Ecto neural progenitor cell (in vitro differentiated cells): ENCODE data around the gene LATS2.
A peak's percentile ranks its signal among the peaks of the same experiment; 100 is the strongest.
"Not testable (repeated sequence)": the region's sequence is repeated elsewhere in the genome, so short reads cannot be mapped to it uniquely, and the experiment has no call there.

ENCODE experiments used
- DNase-seq: peaks from one replicate; pipeline ENCODE4 v3.0.0-alpha.2; 2018; ENCODE audit warnings: low spot score

Gene LATS2

DNA sequence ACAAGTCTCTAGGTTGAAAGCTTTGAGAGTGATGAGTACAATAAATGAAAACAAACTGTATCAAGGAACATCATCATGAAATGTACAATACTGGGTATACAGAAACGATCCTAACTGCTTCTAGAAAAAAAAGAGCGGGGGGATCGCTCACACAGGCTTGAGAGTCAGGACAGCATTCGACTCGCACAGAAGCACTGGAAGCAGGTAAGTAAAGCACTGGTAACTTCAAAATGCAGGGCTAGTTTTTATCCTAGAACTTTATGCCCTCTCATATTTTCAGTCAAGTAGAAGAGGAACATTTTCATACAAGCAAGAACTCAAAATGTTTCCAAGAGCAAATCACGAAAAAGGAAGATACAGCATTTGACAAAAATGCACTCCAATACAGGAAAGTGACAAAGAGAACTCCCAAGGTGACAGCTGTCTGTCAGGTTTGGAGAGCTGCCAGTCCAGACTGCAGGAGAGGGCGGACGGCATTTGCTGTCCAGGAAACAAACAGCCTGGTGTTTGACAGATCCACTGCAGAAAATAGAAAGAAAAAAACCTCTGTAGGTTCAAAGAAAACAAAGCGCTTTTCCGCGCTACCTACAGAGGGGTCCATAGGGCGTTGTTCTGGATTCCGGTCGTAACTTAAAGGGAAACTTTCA is 100.6 kb downstream of the LATS2 start:
- no peak for DNase-seq

DNA sequence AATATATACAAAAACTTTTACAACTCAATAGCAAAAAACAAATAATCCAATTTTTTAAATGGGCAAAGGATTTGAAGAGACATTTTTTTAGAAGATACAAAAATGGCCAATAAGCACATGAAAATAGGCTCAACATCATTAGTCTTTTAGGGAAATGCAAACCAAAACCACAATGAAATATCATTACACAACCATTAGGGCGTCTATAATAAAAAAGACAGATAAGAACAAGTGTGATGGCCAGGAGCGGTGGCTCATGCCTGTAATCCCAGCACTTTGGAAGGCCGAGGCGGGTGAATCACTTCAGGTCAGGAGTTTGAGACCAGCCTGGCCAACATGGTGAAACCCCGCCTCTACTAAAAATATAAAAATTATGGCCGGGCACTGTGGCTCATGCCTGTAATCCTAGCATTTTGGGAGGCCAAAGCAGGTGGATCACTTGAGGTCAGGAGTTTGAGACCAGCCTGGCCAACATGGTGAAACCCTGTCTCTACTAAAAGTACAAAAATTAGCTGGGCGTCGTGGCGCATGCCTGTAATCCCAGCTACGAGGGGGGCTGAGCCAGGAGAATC is 104.3 kb downstream of the LATS2 start:
- not testable (repeated sequence) for DNase-seq

DNA sequence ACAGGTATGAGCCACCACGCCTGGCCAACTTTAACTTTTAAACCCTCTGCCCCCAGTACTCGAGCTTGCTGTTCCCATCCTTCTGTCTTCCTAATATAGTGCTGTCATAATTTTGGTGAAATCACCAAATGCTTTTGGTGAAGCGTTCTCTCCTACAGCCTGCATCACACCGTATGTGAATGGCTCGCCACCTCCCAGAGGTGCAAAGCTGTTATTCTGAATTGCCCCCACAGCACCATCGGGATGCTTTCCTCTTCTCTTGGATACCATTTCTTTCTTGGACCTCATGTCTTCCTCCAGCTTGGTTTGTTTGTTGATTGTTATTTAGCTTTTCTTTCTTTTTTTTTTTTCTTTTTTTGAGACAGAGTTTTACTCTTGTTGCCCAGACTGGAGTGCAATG is 105.9 kb downstream of the LATS2 start:
- DNase-seq, result no peak

DNA sequence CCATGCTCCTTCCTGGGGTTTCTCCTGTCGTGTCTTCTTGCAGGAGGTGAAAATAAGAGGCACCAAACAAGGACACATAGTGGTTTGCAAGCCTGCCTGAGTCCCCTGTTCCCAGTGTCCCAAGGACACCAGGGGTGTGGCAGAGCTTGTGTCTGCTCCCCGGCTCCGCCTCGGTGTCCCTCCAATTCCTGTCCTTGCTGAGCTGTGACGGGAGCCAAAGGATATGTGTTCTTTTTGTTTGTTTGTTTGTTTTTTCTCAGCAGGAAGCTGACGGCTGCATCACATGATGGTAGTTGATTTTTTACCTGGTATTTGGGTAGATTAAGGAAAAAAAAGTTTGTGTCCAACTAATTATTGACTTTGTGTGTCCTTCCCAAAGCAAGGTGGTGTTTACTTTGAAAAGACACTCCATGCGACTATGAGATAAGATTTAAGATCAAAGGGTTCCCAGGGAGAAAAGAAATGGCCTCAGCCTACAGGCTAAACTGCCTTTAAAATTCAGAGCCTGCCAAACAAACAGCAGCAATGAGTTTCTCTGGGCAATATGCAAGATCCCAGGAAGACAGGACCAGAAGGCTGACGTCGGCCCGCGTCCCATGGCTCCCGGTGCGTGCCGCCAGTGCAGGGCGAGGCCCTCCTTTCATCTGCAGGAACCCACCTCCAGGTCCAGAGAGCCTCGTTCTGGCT is 108.0 kb downstream of the LATS2 start:
- DNase-seq, result no peak

DNA sequence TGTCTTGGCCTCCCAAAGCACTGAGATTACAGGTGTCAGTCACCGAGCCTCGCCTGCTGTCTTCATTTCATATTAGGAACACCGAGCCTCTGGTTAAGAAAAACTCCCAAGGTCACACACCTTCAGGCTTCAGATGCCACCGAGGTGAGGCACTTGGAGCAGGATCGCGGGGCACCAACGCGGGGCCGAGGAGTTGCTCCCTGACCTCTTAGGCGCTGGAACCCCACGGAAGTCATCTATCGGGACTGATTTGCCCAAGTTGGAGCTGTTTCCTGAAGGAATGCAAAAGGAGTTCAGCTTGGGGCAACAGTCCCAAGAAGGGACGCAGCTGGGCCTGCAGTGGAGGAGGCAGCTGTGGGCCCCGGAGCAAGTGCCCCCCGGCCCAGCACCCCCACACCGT is 108.5 kb downstream of the LATS2 start:
- no peak for DNase-seq

DNA sequence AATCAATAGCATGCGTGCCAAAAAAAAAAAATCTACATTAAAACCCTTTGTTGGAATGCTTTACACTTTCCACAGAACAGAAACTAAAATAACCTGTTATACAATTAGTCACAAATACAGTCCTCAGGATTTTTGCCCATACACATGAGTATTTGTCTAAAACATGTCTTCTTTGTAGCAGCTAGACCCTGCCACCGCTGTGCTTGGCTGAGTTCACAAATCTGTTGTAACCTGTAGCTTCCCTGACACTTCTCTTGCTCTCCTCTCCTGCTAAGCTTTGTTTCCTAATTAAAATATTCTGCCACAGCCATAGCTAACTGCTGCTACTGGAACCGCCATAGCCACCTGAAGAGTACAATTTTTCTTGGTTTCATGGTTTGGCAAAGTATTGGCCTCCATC is 113.4 kb downstream of the LATS2 start:
- not testable (repeated sequence) for DNase-seq

DNA sequence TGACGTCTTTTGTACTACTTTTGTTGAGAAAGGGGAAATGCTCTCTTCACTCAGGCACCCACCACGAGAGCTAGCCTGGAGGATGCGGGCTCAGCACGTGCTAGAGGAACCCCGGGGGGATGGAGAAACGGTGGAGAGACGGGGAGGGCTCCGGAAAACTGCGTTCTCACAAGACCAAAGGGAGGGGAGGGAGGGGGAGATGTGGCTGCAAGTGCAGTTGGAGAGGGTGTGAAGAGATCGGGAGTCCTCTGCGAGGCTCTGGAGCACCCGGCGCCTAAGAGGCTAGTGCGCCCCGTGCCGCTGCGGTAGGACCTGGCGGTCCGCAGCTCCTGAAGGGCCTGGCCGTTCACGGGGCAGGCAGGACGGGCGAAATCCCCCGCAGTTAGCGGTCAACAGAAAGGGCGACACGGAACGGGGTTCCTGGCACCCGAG is 115.4 kb downstream of the LATS2 start:
- no peak for DNase-seq

DNA sequence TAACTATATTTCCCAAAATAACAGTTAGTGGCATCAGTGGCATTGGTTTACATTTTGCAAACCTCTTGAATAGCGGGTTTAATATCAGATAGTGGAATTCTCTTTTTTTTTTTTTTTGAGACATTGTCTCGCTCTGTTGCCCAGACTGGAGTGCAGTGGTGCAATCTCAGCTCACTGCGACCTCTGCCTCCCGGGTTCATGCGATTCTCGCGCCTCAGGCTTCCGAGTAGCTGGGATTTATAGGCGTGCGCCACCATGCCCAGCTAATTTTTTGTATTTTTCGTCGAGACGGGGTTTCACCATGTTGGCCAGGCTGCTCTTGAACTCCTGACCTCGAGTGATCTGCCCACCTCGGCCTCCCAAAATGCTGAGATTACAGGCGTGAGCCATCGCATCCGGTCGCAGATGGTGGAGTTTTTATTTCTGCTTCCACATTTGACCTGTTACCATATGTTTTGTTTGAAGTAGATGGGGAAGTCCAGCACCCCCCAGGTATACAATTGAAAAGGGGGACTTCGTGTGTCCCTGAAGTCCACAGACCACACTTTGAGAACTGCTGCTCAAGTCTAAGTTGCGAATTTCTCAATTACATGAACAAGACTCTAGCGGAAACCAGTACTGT is 118.3 kb downstream of the LATS2 start:
- no peak for DNase-seq

DNA sequence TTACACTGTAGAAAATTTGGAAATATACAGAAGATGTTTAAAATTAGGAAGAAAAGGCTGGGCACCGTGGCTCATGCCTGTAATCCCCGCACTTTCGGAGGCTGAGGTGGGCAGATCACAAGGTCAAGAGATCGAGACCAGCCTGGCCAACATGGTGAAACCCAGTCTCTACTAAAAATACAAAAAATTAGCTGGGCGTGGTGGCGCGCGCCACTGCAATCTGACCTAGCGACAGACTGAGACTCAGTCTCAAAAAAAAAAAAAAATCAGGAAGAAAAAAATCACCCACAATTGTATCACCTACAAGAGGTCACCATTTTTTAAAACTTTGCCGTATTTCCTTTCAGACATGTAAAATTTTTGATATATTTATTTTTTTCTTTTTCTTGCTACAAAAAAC is 120.9 kb downstream of the LATS2 start:
- not testable (repeated sequence) for DNase-seq

DNA sequence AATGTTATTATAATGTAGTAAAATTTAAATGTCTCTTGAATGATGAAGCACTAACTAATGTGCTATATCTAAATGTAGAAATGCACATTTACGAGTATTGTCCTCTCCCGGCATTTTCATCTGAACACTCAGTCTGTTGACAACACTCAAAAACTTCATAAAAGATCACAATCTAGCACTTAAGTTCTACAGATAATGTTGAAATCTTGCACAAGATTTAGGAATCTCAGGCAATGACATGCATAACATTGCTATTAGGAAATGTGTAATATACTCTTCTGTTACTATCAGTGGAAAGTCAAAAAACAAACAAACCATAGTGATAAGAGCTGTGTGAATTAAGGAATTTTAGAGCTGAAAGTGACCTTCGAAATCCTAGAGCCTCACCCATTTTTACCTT is 121.3 kb downstream of the LATS2 start:
- no peak for DNase-seq

DNA sequence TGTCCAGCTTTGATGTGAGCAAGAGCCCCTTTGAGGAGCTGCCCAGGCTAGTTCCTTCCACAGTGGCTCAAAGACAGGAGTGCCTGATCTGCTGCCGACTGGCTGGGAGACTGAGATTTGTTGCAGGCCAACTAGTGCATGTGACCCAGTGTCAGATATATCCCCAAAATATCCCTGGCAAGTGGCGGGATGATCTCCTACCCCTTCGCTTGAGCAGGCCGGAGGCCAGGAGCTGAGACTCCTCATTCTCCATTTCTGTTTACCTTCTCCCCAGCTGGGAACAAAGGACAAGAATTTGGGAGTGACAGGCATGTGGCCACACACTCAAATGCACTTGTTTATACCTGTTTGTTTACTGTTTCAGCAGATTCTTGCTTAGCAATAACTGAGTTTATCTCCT is 121.7 kb downstream of the LATS2 start:
- DNase-seq, result no peak

DNA sequence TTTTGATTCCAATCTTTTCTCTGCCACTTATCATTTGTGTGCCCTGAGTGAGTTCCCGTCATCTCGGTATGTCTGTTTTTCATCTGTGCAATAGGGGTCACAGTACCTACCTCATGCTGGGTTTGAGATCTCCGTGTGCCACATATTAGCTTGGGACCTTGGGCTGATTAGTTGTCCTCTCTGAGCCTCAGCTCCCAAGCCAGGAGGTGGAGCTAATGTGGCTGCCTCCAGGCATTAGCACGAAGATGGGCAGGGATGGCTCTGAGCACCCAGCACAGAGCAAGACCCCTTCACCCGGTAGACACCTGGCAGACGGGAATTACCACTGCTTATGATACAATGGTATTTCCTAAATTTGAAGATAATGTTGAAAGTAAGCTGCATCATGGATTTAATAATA is 123.1 kb downstream of the LATS2 start:
- no peak for DNase-seq

DNA sequence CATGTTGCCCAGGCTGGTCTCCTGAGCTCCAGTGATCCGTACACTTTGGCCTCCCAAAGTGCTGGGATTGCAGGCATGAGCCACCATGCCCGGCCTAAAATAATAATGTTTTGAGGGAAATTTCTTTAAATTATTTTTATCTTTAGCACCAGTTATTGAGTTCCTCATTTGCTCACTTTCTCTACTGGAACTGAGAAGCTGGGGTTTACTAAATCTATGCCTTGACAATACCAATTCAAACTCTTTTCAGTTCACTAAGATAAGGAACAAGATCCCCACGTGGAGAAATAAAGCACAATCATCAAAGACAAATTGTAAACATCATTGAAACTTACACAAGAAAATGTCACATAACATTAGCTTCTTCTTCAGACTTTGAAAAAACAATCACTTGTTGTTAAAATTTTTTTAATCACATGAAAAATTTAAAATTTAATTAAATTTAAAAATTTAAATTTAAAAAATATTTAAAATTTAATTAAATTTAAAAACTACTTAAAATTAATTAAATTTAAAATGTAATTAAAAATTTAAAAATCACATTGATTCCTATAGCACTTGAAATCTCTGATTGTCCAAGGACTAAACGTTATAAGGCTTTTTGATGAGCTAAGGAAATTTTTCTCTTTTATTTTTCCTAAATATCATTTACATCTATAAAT is 133.7 kb downstream of the LATS2 start:
- DNase-seq, result no peak

DNA sequence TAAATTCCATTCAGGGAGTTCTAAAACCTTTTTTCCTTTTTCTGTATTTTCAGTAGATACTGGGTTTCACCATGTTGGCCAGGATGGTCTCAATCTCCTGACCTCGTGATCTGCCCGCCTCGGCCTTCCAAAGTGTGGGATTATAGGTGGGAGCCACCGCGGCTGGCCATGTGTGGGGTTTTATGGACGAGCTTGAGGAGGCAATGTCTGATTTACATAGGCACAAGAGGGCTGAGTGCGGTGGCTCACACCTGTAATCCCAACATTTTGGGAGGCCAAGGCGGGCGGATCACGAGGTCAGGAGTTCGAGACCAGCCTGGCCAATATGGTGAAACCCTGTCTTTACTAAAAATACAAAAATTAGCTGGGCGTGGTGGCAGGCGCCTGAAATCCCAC is 136.0 kb downstream of the LATS2 start:
- not testable (repeated sequence) for DNase-seq

DNA sequence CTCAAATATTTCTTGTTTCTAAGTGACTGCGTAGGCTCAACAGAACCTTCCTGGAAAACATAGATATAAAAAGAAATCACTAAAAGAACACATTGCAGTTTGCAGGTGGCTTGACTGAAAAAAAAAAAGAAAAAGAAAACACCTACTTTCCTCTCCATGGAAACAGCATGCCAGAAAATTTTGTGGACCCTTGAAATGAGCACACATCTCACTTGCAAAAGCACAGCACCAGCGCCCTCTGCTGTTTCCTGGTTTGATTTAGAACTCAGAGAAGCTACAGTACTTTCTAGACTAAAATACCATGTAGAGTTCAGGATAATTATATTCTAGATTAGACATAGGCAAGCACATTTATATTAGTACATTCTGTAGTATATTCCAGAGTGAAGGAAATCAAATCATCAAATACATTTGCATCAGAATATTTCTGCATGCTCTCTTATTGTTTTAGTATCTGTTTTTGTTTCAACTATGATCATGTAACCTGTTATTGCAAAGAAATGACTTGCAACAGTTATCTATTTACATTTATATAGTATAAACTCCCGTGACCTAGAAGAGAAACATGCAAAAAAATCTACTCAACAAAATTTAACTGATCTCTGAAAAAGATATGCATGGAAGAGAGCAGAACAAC is 136.5 kb downstream of the LATS2 start:
- peak; percentile 72 for DNase-seq

DNA sequence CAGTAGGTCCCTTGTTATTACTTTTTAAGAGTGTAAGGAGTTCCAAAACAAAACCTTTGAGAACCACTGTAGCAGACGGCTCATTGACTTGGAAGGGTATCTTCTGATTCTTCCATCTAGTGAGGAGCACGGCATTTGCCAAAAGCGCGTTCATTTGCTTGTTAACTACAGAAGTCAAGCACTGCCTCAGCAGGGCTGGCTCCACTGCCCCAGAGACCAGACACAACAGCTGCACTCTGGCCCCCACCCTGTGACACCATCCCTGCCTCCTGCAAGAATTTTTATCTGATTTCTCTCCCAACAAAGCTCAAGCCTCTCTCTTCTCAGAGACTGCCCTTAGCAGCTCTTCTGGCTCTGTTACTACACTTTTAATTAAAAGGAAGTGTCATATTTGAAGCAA is 138.1 kb downstream of the LATS2 start:
- no peak for DNase-seq
